Measurements from ENCODE around the gene FKBP9.

DNA sequence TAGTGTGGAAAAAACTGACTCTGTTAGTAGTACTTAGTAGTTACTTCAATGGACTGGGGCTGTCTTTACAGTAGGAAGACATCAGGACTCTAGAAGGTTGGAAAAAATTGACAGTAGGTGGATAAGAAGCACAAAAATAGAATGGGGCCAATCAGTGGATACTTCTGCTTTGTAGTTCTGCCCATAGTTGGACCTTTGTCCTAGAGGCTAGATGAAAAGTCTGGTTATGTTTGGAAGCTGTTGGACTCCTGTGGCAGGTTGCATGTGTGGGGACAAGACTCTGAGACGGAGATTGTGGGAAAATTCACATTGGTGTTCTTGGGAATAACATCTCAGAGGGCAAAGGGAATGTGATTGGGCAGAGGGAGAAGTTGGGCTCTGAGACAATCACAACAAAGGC, 47.0 kb upstream of the FKBP9 start:
- TF ChIP-seq, protein P1, sequence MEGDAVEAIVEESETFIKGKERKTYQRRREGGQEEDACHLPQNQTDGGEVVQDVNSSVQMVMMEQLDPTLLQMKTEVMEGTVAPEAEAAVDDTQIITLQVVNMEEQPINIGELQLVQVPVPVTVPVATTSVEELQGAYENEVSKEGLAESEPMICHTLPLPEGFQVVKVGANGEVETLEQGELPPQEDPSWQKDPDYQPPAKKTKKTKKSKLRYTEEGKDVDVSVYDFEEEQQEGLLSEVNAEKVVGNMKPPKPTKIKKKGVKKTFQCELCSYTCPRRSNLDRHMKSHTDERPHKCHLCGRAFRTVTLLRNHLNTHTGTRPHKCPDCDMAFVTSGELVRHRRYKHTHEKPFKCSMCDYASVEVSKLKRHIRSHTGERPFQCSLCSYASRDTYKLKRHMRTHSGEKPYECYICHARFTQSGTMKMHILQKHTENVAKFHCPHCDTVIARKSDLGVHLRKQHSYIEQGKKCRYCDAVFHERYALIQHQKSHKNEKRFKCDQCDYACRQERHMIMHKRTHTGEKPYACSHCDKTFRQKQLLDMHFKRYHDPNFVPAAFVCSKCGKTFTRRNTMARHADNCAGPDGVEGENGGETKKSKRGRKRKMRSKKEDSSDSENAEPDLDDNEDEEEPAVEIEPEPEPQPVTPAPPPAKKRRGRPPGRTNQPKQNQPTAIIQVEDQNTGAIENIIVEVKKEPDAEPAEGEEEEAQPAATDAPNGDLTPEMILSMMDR (IDR thresholded peaks at IDR 0.05; ENCODE audit: insufficient read depth, low read depth, low read length) = no peak
- TF ChIP-seq EZH2 (IDR thresholded peaks at IDR 0.05; ENCODE audit: insufficient read depth, low read length) = no peak

Measured in astrocyte (in vitro differentiated cells and primary cell).